Measurements from ENCODE around the gene TTI1. TPM values are rescaled to one million over a fixed set of nuclear protein-coding genes. Genes with fewer than 3 reads are reported as not detected.
A peak's percentile ranks its signal among the peaks of the same experiment; 100 is the strongest.

TTI1 gene
- total and polyA plus RNA-seq, 9 of the 15 experiments (the other 6 are each of a cell fraction or from before 2014, with no cell fraction given): 9.8 to 55.1 (median 39.4) TPM

DNA sequence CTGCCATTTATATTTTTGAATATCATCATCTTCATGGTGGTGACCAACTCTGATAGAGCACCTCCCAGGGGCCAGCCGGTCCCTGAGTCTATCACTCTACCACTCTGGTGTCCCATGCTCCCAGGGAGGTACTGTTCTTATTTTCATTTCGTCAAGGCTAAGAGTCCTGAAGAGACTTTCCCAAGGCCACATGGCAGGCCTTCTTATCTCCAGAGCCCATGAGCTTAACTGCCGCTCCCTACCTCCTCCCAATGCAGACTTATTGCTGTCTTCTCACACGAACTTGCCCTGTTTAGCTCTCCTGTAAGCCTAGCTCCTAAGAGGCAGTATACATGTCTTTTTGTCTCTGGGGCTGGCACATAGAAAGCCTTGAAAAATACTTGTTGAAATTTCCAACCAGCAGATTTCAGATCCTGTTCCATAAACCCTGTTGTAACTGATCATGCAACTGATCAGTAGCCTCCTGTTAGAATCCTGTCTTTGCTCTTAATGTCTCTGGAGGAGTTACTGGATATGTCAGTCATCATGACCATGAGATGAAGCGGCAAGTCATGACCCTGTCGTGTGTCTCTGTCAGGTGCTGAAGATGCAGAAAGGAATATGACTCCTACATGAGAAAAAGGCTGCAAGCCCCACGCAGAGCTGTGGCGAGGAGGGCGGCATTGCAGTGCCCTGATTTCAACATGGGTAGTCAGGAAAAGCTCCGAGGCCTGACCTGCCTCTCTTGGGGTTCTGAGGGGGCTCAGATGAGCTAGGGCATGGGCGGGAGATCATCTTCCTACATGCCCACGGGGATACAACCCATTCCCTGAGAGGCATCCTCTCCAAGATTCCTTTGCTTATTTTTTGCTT lies 60.0 kb downstream of the TTI1 start:
- DNase-seq (ENCODE audit: extremely low read depth in 1 of 4, low spot score in 3 of 4) (peak; percentile 28 to 84 (median 56)), ATAC-seq (peak; percentile 96), FAIRE-seq (peak; percentile 85)
- H3K9me1 ChIP-seq (ENCODE audit: control insufficient read depth, insufficient read depth, low read length): no peaks in the 10 kb centered on the region
- intact Hi-C loops (cut with micrococcal nuclease): no loop called here
- H3K4me2 ChIP-seq (ENCODE audit: insufficient read depth, low read length): peak overlapping the region; percentile 48
- H3K4me3 ChIP-seq: no peak overlapping the region
- H2AFZ ChIP-seq (ENCODE audit: low read depth, low read length): peak overlapping the region; percentile 49
- in situ Hi-C loops (cut with MboI): no loop called here
- ChIA-PET POLR2A (interaction anchor here (0.5 to 2.9 kb wide), 4 partner anchors 10 to 249 kb away, joined by 3 to 11 read pairs (median 5); no protein-coding TSS in a partner anchor), CTCF (ENCODE audit: low intra/inter-chr PET ratio) (no interaction called here)
- no peaks in the 10 kb centered on the region for H3K36me3 ChIP-seq (ENCODE audit: control insufficient read depth, insufficient read depth, low read length)
- H3K9ac ChIP-seq (ENCODE audit: insufficient read depth in 1 of 2, low read depth in 2 of 2, low read length in 2 of 2): peak overlapping the region in 1 of 2 experiments; percentile 12; a peak in 2 of 4 replicates
- no peaks in the 10 kb centered on the region for H3K27me3 ChIP-seq (ENCODE audit: control insufficient read depth in 2 of 2, insufficient read depth in 2 of 2, low read length in 2 of 2)
- peaks cover 6 to 11% of the 10 kb centered on the region in 2 experiments; a peak in 3 of 5 replicates for H3K4me1 ChIP-seq (replicated peaks in 1 of 2; ENCODE audit: control insufficient read depth in 2 of 2, insufficient read depth in 2 of 2, low read length in 2 of 2)
- no peaks in the 10 kb centered on the region for H3K9me3 ChIP-seq (replicated peaks; ENCODE audit: control insufficient read depth, insufficient read depth, low read depth, low read length)
- peak overlapping the region; percentile 58 for H3K27ac ChIP-seq (ENCODE audit: extremely low read depth, low read depth, low read length)
- no TSS peak for BruUV-seq (replicated peaks)
- 0 out of 2 replicates have a peak, but pooled peaks cover 3% of the 10 kb centered on the region for H4K20me1 ChIP-seq (replicated peaks; ENCODE audit: control insufficient read depth, insufficient read depth, low read length)
- no peaks in the 10 kb centered on the region for H3K79me2 ChIP-seq (ENCODE audit: control insufficient read depth, insufficient read depth, low read length)
- WGBS (ENCODE audit: insufficient coverage, low coverage, missing lambda C conversion rate): 30% methylated on average over 12 of the region's 12 CpGs
- TF ChIP-seq ZNF354B (CRISPR knock-in tag; IDR thresholded peaks at IDR 0.05) (no peak), ZNF561 (CRISPR knock-in tag; conservative IDR thresholded peaks at IDR 0.05) (no peak), ZNF436 (CRISPR knock-in tag; IDR thresholded peaks at IDR 0.05) (no peak), MAFG (tag; conservative IDR thresholded peaks at IDR 0.05) (0 out of 2 replicates have a peak, but pooled peaks have one; percentile 21), YBX1 (IDR thresholded peaks at IDR 0.05) (no peak), CBFB (CRISPR knock-in tag; IDR thresholded peaks at IDR 0.05) (no peak), PTTG1 (tag; IDR thresholded peaks at IDR 0.05; ENCODE audit: low read depth) (no peak), SIRT6 (IDR thresholded peaks at IDR 0.05; ENCODE audit: low read depth, low read length) (no peak), LCOR (CRISPR knock-in tag; IDR thresholded peaks at IDR 0.05) (no peak), IRF2 (CRISPR knock-in tag; IDR thresholded peaks at IDR 0.05) (no peak), OTX1 (CRISPR knock-in tag; IDR thresholded peaks at IDR 0.05) (no peak)
- TF ChIP-seq, protein P1, sequence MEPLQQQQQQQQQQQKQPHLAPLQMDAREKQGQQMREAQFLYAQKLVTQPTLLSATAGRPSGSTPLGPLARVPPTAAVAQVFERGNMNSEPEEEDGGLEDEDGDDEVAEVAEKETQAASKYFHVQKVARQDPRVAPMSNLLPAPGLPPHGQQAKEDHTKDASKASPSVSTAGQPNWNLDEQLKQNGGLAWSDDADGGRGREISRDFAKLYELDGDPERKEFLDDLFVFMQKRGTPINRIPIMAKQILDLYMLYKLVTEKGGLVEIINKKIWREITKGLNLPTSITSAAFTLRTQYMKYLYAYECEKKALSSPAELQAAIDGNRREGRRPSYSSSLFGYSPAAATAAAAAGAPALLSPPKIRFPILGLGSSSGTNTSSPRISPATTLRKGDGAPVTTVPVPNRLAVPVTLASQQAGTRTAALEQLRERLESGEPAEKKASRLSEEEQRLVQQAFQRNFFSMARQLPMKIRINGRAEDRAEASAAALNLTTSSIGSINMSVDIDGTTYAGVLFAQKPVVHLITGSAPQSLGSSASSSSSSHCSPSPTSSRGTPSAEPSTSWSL (CRISPR knock-in tag; IDR thresholded peaks at IDR 0.05; ENCODE audit: borderline replicate concordance): no peak
- TF ChIP-seq, protein P2, sequence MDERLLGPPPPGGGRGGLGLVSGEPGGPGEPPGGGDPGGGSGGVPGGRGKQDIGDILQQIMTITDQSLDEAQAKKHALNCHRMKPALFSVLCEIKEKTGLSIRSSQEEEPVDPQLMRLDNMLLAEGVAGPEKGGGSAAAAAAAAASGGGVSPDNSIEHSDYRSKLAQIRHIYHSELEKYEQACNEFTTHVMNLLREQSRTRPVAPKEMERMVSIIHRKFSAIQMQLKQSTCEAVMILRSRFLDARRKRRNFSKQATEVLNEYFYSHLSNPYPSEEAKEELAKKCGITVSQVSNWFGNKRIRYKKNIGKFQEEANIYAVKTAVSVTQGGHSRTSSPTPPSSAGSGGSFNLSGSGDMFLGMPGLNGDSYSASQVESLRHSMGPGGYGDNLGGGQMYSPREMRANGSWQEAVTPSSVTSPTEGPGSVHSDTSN (CRISPR knock-in tag; IDR thresholded peaks at IDR 0.05; ENCODE audit: low read depth): no peak
- TF ChIP-seq, protein P2 (tag; conservative IDR thresholded peaks at IDR 0.05; ENCODE audit: low read depth): peak; percentile 69
- TF ChIP-seq, protein P3, sequence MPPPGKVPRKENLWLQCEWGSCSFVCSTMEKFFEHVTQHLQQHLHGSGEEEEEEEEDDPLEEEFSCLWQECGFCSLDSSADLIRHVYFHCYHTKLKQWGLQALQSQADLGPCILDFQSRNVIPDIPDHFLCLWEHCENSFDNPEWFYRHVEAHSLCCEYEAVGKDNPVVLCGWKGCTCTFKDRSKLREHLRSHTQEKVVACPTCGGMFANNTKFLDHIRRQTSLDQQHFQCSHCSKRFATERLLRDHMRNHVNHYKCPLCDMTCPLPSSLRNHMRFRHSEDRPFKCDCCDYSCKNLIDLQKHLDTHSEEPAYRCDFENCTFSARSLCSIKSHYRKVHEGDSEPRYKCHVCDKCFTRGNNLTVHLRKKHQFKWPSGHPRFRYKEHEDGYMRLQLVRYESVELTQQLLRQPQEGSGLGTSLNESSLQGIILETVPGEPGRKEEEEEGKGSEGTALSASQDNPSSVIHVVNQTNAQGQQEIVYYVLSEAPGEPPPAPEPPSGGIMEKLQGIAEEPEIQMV (tag; conservative IDR thresholded peaks at IDR 0.05; ENCODE audit: low read depth): no peak
